Retinal pigment epithelial cell (primary cell): ENCODE results near the gene COL12A1.

Experiments
- DNase-seq: peaks from one replicate; pipeline ENCODE4 v3.0.0-alpha.2; 2010; ENCODE audit warnings: low read depth
- H3K4me3 ChIP-seq: 2 replicates; pipeline ENCODE4 v1.5.1; 2011; ENCODE audit warnings: mild to moderate bottlenecking, low read length, control low read depth, moderate library complexity
- TF ChIP-seq, protein P1 (sequence below): conservative IDR thresholded peaks from 2 replicates; pipeline ENCODE4 v1.5.1; 2011; ENCODE audit warnings: low read depth, low read length, control low read depth, inconsistent platforms

Gene COL12A1

DNA sequence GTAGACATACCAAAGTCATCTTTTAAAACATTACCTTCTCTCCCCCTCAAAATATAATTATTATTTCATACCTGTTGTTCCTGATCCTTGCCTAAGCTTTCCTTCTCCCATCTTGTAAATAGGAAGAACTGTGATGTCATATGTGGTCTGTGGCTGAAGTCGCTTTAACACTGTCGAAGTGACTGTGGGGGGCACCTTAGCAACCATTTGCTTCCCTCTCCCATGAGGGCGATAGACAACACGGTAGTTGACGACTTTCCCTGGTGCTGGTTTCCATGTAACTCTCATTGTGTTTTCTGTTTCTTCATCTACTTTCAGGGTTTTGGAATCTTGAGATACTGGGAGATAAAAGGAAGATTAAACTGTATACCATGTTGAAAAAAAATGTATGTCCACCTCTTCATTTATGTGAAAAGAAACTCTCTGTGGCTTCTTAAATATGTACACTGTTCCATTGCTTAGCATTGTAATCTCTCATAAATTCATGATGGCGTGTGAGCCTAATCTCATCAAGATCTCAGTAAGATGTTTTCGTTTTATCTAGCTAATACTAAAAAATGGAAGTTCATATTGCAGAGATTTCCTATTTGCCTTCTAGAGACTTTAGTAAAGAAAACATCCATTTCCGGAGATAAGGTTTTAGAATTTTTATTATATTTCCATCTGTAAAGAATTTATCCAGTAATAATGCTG lies 49.5 kb downstream of the COL12A1 start:
- TF ChIP-seq, protein P1, sequence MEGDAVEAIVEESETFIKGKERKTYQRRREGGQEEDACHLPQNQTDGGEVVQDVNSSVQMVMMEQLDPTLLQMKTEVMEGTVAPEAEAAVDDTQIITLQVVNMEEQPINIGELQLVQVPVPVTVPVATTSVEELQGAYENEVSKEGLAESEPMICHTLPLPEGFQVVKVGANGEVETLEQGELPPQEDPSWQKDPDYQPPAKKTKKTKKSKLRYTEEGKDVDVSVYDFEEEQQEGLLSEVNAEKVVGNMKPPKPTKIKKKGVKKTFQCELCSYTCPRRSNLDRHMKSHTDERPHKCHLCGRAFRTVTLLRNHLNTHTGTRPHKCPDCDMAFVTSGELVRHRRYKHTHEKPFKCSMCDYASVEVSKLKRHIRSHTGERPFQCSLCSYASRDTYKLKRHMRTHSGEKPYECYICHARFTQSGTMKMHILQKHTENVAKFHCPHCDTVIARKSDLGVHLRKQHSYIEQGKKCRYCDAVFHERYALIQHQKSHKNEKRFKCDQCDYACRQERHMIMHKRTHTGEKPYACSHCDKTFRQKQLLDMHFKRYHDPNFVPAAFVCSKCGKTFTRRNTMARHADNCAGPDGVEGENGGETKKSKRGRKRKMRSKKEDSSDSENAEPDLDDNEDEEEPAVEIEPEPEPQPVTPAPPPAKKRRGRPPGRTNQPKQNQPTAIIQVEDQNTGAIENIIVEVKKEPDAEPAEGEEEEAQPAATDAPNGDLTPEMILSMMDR, result no peak
- DNase-seq, result no peak

GRCh38 chr6:75155631-75156030 lies 50.2 kb downstream of the COL12A1 start:
- TF ChIP-seq, protein P1, result no peak
- DNase-seq, result no peak
- H3K4me3 ChIP-seq, result no peak overlapping the region

More for the DNA sequence above, 49.5 kb downstream of the COL12A1 start:
- no peak overlapping the region for H3K4me3 ChIP-seq

DNA sequence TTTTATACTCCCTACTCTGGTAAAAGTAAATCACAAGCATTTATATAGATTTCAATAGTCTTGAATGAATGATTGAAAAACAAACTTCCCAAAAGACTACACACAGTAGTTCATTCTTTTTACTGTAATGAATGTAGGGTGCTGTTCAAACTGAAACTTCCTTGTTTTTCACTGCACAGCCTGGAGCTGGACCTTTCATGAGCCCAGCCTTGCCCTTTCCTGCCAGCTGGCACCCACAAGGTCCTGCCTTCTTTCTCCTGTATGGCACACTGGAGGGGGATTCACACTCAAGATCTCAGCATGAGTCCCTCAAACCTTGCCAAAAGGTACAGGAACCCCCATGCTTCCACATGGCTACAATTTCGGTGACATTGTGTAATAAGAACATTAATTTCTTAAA lies 50.9 kb downstream of the COL12A1 start:
- H3K4me3 ChIP-seq, result no peak overlapping the region
- TF ChIP-seq, protein P1, result no peak
- no peak for DNase-seq

DNA sequence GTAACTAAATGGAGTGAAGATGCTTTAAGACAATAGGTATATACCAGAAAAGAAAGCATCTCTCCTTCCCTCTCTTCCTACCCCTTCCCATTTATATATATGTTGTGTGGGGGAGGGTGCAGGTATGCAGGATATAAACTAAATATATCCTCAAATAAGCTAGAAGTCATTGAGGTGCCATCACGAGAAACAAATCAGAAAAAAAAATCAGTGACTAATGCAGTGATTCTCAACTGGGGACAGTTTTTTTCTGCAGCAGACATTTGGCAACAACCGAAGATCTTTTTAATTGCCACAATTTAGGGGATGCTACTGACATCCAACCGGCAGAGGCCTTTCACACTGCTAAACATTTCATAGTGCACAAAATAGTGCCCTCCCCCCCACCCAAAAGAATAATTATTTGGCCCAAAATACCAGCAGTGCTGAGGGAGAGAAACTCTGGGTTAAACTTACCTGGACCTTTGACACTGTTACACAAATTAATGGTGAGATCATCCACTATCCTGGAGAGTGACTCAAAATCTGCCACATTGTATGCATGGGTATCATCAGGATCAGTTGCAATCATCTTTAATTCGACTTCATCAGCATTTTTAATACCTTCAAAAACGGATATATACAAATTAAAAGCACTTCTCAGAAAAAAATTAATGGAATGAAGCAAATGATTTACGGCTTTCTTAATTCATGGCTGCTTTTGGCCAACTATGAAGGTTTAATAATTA lies 55.0 kb downstream of the COL12A1 start:
- H3K4me3 ChIP-seq, result no peak overlapping the region
- no peak for DNase-seq
- TF ChIP-seq, protein P1, result no peak

DNA sequence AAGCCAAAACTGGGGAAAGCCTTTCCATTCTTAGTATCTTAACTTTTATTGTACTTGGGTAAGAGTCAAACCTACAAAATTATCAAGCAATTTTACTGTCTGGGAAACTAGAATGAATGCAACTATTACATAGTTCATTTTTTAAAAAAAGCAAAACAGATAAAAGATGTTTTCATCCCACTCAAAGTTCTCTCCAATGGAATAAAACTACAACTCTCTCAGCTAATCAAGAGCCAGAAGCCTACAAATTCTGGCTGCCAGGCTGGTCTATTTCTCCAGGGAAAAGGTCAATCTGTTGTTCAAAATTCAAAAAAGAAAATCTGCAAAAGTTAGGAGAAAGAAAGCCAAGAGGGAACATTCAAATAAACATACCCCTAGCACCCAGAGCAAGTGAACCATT lies 56.2 kb downstream of the COL12A1 start:
- TF ChIP-seq, protein P1, result no peak
- H3K4me3 ChIP-seq, result no peak overlapping the region
- DNase-seq, result no peak

- TF ChIP-seq, protein P1, result no peak
- no peak for DNase-seq
- H3K4me3 ChIP-seq, result no peak overlapping the region
Observed at GRCh38 chr6:75149240-75149639, 56.6 kb downstream of the COL12A1 start.

DNA sequence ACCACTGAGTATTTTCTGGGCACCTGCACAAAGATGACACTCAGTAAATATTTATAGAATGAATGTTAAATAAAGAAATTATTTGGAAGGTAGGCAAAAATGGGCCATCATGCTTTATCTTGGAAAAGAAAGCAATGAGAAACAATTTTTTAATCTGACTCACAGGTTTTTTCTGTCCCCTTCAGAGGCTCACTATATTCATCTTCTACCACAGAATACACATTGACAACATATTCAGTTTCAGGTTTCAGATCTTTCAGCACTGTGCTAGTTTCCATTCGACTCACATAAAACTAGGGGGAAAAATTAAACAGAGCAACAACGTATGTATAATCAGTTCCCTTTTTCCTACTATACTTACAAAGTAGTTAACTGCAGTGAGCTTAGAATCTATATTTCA lies 58.3 kb downstream of the COL12A1 start:
- no peak overlapping the region for H3K4me3 ChIP-seq
- TF ChIP-seq, protein P1, result no peak
- no peak for DNase-seq
